Measurements from ENCODE around the gene CLECL1. TPM values are rescaled to one million over a fixed set of nuclear protein-coding genes. Genes with fewer than 3 reads are reported as not detected.

CLECL1 gene
- total and polyA plus RNA-seq, 9 of the 15 experiments (the other 6 are each of a cell fraction or from before 2014, with no cell fraction given) = 0.13 to 0.25 TPM; not detected in 7

DNA sequence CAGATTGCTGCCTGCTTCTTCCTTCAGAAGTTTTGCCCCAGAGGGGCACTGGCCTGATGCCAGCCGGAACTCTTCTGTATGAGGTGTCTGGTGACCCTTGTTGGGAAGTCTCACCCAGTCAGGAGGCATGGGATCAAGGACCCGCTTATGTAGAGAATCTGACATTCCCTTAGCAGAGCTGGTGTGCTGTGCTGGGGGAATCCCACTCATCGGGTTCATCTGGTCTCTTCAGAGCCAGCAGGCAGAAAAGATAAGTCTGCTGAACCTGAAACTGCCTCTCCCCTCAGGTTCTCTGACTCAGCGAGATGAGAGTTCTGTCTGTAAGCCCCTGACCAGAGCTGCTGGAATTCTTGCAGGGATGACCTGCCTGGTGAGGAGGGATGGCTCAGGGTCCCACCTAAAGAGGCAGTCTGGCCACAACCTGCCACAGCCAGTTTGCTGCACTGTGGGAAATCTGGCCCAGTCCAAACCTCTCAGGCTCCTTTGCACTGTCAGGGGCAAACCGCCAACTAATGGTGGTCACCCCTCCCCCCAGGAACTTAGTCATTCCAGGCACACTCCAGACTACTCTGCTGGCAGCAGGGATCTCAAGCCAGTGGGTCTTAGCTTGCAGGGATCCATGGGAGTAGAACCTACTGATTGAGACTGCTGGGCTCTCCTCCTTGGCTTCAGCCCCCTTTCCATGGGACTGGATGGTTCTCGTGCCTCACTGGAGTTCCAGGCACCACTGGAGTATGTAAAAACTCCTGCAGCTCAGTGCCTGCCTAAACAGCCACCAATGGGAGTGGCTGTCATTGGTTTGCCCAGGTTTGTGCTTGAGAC lies 59.3 kb downstream of the CLECL1 start (continued):
- TF ChIP-seq ZNF407 (IDR thresholded peaks at IDR 0.05; ENCODE audit: low read depth) (no peak), SLC30A9 (CRISPR knock-in tag; IDR thresholded peaks at IDR 0.05) (no peak), EP300 (IDR thresholded peaks at IDR 0.05; ENCODE audit: low read length) (peak; percentile 52; the same call in 1 of the 2 replicates), ZNF134 (CRISPR knock-in tag; conservative IDR thresholded peaks at IDR 0.05) (no peak), CHD1 (IDR thresholded peaks at IDR 0.05; ENCODE audit: low read length) (no peak), ZNF740 (CRISPR knock-in tag; IDR thresholded peaks at IDR 0.05) (no peak), ZNF740 (tag; IDR thresholded peaks at IDR 0.05) (no peak), AFF4 (CRISPR knock-in tag; IDR thresholded peaks at IDR 0.05) (no peak), MCM2 (IDR thresholded peaks at IDR 0.05; ENCODE audit: low read depth) (no peak), GATA2 (CRISPR knock-in tag; IDR thresholded peaks at IDR 0.05) (peak; percentile 67), RUNX1 (IDR thresholded peaks at IDR 0.05; ENCODE audit: low read depth) (no peak)
- TF ChIP-seq, protein P1, sequence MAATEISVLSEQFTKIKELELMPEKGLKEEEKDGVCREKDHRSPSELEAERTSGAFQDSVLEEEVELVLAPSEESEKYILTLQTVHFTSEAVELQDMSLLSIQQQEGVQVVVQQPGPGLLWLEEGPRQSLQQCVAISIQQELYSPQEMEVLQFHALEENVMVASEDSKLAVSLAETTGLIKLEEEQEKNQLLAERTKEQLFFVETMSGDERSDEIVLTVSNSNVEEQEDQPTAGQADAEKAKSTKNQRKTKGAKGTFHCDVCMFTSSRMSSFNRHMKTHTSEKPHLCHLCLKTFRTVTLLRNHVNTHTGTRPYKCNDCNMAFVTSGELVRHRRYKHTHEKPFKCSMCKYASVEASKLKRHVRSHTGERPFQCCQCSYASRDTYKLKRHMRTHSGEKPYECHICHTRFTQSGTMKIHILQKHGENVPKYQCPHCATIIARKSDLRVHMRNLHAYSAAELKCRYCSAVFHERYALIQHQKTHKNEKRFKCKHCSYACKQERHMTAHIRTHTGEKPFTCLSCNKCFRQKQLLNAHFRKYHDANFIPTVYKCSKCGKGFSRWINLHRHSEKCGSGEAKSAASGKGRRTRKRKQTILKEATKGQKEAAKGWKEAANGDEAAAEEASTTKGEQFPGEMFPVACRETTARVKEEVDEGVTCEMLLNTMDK (IDR thresholded peaks at IDR 0.05; ENCODE audit: borderline replicate concordance, insufficient read depth, low read depth, low read length, poor library complexity, severe bottlenecking) = no peak
